HL-60 (cell line): ENCODE measurements around the gene ZNF492.
A peak's percentile ranks its signal among the peaks of the same experiment; 100 is the strongest.
"Not testable (repeated sequence)": the region's sequence is repeated elsewhere in the genome, so short reads cannot be mapped to it uniquely, and the experiment has no call there.

Experiments
- DNase-seq, 2 experiments: peaks; one replicate each; pipeline ENCODE4 v3.0.0-alpha.2; 2010 to 2020; ENCODE audit warnings: low read depth in 1 of 2, low spot score in 1 of 2
- H3K27ac ChIP-seq: fragments of 250-450 bp; sonication (Bioruptor Pico); replicated peaks from 2 replicates; pipeline ENCODE4 v1.5.1; 2020; ENCODE audit warnings: mild to moderate bottlenecking, moderate library complexity
- H3K27me3 ChIP-seq: fragments of 250-450 bp; sonication (Bioruptor Pico); 2 replicates; pipeline ENCODE4 v1.5.1; 2021; ENCODE audit warnings: mild to moderate bottlenecking, moderate library complexity; ENCODE audit not compliant: insufficient read depth, poor library complexity, severe bottlenecking
- H3K4me3 ChIP-seq: replicated peaks from 2 replicates; pipeline ENCODE4 v1.5.1; 2011; ENCODE audit warnings: mild to moderate bottlenecking, control low read depth, low read length; ENCODE audit not compliant: insufficient read depth
- GABPA ChIP-seq: IDR thresholded peaks from 2 replicates; pipeline ENCODE4 v1.6.1; 2012; ENCODE audit warnings: low read depth
- POLR2AphosphoS5 ChIP-seq: IDR thresholded peaks from 2 replicates; pipeline ENCODE4 v1.6.1; 2012; ENCODE audit warnings: low read depth
- SPI1 ChIP-seq: IDR thresholded peaks from 2 replicates; pipeline ENCODE4 v1.6.1; 2012; ENCODE audit warnings: low read depth, mild to moderate bottlenecking, borderline replicate concordance
- long read RNA-seq: library from polyadenylated mRNA; unstranded; transcript quantifications from one replicate; pipeline ENCODE4 v2.0.0, GENCODE V29; 2020
- TF ChIP-seq, protein P1 (sequence below): IDR thresholded peaks from one replicate; pipeline ENCODE4 v1.5.1; 2011; ENCODE audit warnings: low read length, control low read depth, inconsistent platforms; ENCODE audit not compliant: insufficient read depth
- TF ChIP-seq, protein P2 (sequence below): IDR thresholded peaks from 2 replicates; pipeline ENCODE4 v1.6.1; 2012; ENCODE audit warnings: low read depth; ENCODE audit not compliant: insufficient replicate concordance

Gene ZNF492
- long read RNA-seq = 0 reads

DNA sequence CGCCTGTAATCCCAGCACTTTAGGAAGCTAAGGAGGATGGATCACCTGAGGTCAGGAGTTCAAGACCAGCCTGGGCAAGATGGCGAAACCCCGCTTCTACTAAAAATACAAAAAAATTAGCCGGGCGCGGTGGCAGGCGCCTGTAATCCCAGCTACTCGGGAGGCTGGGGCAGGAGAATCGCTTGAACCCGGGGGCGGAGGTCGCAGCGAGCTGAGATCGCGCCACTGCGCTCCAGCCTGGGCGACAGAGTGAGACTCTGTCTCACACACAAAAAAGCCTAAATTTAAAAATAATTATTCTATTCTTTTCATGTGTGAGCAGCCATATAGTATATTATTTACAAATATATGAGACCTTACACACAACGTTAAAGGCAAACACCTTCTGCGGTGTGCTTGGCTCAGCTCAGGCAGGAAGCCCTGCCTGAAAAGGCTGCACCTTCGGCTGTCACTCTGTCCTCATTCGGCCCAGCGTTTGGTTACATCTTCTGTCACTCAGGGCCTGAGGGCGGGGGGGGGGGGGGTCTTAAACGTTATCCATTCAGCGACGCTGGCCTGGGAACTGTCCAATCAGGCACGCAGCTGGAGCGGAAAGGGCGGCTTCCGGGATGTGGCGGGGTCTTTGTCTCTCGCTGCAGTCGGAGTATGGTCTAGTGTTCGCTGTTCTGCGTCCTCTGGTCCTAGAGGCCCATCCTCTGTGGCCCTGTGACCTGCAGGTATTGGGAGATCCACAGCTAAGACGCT, at the start of gene ZNF492:
Gene ZNF492, plus strand, starts transcription at position 619 of the 744 bp plus-strand sequence. CDS start 19,076 bp downstream, outside the sequence.
- peak within 1 kb of the TSS; percentile 46 for H3K4me3 ChIP-seq
- TF ChIP-seq POLR2AphosphoS5 (peak; percentile 58; the same call in 1 of the 2 replicates), GABPA (peak; percentile 82)
- not testable (repeated sequence) for H3K27me3 ChIP-seq
- DNase-seq = peak; percentile 64 to 93
- peak within 1 kb of the TSS; percentile 87 for H3K27ac ChIP-seq

DNA sequence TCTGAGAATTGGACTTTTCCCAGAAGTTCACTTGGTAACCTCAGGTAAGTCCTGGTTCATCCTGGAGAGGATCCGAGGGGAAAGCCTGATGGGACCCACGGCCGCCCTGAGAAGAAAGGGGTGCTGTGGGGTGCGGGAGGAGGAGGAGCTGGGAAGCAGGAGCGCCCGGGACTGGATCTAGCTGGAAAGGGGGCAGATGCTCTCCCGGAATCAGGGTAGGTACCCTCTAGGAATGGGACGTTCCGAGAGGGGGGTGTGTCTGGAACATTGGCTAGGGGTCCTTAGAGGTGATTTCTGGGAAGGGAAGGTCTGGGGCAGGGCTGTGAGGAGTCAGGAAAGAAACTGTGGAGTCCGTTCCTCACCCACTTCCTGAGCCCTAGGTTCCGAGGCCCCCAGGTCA, 38.7 kb upstream of the ZNF492 start:
- DNase-seq = no peak
- no peak for TF ChIP-seq POLR2AphosphoS5
- TF ChIP-seq, protein P1, sequence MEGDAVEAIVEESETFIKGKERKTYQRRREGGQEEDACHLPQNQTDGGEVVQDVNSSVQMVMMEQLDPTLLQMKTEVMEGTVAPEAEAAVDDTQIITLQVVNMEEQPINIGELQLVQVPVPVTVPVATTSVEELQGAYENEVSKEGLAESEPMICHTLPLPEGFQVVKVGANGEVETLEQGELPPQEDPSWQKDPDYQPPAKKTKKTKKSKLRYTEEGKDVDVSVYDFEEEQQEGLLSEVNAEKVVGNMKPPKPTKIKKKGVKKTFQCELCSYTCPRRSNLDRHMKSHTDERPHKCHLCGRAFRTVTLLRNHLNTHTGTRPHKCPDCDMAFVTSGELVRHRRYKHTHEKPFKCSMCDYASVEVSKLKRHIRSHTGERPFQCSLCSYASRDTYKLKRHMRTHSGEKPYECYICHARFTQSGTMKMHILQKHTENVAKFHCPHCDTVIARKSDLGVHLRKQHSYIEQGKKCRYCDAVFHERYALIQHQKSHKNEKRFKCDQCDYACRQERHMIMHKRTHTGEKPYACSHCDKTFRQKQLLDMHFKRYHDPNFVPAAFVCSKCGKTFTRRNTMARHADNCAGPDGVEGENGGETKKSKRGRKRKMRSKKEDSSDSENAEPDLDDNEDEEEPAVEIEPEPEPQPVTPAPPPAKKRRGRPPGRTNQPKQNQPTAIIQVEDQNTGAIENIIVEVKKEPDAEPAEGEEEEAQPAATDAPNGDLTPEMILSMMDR = no peak
- TF ChIP-seq, protein P2, sequence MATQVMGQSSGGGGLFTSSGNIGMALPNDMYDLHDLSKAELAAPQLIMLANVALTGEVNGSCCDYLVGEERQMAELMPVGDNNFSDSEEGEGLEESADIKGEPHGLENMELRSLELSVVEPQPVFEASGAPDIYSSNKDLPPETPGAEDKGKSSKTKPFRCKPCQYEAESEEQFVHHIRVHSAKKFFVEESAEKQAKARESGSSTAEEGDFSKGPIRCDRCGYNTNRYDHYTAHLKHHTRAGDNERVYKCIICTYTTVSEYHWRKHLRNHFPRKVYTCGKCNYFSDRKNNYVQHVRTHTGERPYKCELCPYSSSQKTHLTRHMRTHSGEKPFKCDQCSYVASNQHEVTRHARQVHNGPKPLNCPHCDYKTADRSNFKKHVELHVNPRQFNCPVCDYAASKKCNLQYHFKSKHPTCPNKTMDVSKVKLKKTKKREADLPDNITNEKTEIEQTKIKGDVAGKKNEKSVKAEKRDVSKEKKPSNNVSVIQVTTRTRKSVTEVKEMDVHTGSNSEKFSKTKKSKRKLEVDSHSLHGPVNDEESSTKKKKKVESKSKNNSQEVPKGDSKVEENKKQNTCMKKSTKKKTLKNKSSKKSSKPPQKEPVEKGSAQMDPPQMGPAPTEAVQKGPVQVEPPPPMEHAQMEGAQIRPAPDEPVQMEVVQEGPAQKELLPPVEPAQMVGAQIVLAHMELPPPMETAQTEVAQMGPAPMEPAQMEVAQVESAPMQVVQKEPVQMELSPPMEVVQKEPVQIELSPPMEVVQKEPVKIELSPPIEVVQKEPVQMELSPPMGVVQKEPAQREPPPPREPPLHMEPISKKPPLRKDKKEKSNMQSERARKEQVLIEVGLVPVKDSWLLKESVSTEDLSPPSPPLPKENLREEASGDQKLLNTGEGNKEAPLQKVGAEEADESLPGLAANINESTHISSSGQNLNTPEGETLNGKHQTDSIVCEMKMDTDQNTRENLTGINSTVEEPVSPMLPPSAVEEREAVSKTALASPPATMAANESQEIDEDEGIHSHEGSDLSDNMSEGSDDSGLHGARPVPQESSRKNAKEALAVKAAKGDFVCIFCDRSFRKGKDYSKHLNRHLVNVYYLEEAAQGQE = no peak
- TF ChIP-seq SPI1 = no peak
- TF ChIP-seq GABPA = no peak
- H3K27me3 ChIP-seq = no peaks in the 10 kb centered on the region
- no peak overlapping the region for H3K4me3 ChIP-seq
- H3K27ac ChIP-seq = no peak overlapping the region

DNA sequence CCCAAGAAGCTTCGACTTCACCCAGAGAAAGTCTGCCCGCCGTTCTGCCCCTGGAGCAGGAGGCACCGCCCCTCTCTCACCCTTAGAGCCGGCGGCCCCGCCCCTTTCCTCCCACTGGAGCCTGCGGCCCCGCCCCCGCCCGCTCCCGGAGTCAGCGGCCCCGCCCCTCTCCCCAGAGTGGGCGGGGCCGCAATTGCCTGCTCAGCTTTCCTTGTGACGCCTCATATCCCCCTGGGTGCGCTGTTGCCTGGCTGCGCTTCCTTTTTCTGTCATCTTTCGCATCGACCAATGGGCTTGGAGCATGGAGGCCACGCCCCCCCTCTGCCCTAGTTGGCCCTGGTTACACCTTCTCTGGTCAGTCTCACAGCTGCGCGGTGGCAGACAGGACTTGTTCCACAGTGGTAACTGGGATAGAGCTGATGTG, 38.2 kb upstream of the ZNF492 start:
- Histone ChIP-seq H3K4me3 (no peak overlapping the region), H3K27me3 (no peaks in the 10 kb centered on the region), H3K27ac (no peak overlapping the region)
- DNase-seq = no peak
- TF ChIP-seq, protein P1 = no peak
- TF ChIP-seq GABPA = no peak
- TF ChIP-seq, protein P2 = no peak
- TF ChIP-seq SPI1 = no peak
- no peak for TF ChIP-seq POLR2AphosphoS5

DNA sequence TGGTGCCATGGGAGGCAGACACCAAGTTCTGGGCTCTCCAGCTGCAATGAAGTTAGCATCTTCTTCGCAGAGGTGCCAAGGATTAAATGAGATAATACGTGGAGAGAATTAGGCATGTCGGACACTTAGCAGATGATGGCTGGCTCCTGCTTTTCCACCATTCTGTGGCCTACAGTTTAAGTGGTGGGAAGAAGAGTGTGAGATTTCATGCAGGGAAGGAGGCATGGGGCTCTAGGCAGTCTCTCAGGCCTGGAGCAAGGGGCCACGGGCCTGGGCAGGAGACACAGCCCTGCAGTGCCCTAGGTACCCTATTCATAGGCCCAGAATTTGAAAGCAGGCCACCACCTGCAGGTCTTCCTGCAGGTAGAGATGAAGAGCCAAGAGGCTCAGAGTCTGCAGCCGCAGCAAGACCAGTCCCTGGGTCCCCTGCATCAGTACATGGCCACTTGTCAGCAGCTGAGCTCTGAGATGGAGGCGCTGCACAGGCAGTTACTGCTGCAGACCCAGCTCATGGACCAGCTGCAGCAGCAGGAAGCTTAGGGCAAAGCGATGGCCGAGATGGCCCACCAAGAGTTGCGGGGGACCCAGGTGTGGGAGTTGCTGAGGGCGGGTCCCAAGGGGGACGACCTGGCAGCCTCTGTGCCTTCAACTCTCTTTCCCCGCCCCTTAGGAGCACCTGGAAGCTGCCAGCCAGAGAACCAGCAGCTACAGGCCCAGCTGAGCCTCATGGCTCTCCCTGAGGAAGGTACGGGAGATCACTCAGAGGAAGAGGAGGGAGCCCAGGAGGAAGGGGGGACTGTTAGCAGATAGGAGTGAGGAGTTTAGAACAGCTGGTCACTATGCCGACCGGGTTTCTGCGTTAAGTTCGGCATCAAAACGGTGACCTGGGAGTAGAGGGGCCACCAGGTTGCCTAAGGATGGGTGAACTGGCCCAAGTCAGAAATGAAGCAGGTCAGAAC, 33.2 kb upstream of the ZNF492 start:
- Histone ChIP-seq H3K4me3 (no peak overlapping the region), H3K27ac (no peak overlapping the region), H3K27me3 (no peaks in the 10 kb centered on the region)
- no peak for DNase-seq
- TF ChIP-seq POLR2AphosphoS5 = no peak
- no peak for TF ChIP-seq SPI1
- TF ChIP-seq, protein P2 = no peak
- no peak for TF ChIP-seq GABPA
- TF ChIP-seq, protein P1 = no peak
